ENCODE results near the gene GPER1.
"Not testable (repeated sequence)": the region's sequence is repeated elsewhere in the genome, so short reads cannot be mapped to it uniquely, and the experiment has no call there.

DNA sequence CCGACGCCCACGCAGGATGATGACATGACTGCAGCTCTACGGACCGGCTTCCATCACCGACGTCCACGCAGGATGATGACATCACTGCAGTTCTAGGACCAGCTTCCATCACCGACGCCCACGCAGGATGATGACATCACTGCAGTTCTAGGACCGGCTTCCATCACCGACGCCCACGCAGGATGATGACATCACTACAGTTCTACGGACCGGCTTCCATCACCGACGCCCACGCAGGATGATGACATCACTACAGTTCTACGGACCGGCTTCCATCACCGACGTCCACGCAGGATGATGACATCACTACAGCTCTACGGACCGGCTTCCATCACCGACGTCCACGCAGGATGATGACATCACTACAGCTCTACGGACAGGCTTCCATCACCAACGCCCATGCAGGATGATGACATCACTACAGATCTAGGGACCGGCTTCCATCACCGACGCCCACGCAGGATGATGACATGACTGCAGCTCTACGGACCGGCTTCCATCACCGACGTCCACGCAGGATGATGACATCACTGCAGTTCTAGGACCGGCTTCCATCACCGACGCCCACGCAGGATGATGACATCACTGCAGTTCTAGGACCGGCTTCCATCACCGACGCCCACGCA is 28.6 kb downstream of the GPER1 start:
- TF ChIP-seq, protein P1, sequence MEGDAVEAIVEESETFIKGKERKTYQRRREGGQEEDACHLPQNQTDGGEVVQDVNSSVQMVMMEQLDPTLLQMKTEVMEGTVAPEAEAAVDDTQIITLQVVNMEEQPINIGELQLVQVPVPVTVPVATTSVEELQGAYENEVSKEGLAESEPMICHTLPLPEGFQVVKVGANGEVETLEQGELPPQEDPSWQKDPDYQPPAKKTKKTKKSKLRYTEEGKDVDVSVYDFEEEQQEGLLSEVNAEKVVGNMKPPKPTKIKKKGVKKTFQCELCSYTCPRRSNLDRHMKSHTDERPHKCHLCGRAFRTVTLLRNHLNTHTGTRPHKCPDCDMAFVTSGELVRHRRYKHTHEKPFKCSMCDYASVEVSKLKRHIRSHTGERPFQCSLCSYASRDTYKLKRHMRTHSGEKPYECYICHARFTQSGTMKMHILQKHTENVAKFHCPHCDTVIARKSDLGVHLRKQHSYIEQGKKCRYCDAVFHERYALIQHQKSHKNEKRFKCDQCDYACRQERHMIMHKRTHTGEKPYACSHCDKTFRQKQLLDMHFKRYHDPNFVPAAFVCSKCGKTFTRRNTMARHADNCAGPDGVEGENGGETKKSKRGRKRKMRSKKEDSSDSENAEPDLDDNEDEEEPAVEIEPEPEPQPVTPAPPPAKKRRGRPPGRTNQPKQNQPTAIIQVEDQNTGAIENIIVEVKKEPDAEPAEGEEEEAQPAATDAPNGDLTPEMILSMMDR (IDR thresholded peaks at IDR 0.05; ENCODE audit: insufficient read depth, low read length, poor library complexity, severe bottlenecking): not testable (repeated sequence)
- not testable (repeated sequence) for TF ChIP-seq EZH2phosphoT487 (conservative IDR thresholded peaks at IDR 0.05; ENCODE audit: low read length)

All from SU-DHL-6 (cell line).